SK-N-SH (cell line): ENCODE data around the gene MFAP2.

Experiments used
- CHD2 ChIP-seq: fragments of 150-350 bp; IDR thresholded peaks from 2 replicates; pipeline ENCODE4 v1.6.1; 2018; ENCODE audit warnings: low read length; ENCODE audit not compliant: partially characterized antibody
- EZH2phosphoT487 ChIP-seq: fragments of 200-600 bp; sonication (generic); IDR thresholded peaks from 2 replicates; pipeline ENCODE4 v1.6.1; 2017; ENCODE audit warnings: low read depth, mixed run types, mild to moderate bottlenecking, antibody characterized with exemption, moderate library complexity, borderline replicate concordance
- FOXM1 ChIP-seq: IDR thresholded peaks from 2 replicates; pipeline ENCODE4 v1.4.0; 2012; ENCODE audit warnings: low read depth, mild to moderate bottlenecking
- GABPA ChIP-seq: IDR thresholded peaks from 2 replicates; pipeline ENCODE4 v1.4.0; 2012; ENCODE audit warnings: low read depth, mild to moderate bottlenecking
- RAD21 ChIP-seq: IDR thresholded peaks from 2 replicates; pipeline ENCODE4 v1.6.1; 2012; ENCODE audit warnings: mild to moderate bottlenecking, low read length
- SIN3A ChIP-seq: IDR thresholded peaks from 2 replicates; pipeline ENCODE4 v1.6.1; 2012; ENCODE audit warnings: low read depth, mild to moderate bottlenecking, low read length, moderate library complexity, borderline replicate concordance
- TF ChIP-seq, protein P1 (sequence below): fragments of 200-600 bp; sonication (generic); IDR thresholded peaks from 2 replicates; pipeline ENCODE4 v1.6.1; 2017; ENCODE audit warnings: antibody characterized with exemption, mild to moderate bottlenecking, moderate library complexity
- TF ChIP-seq, protein P2 (sequence below): IDR thresholded peaks from 2 replicates; pipeline ENCODE4 v1.4.0; 2012; ENCODE audit warnings: low read depth, borderline replicate concordance
- TF ChIP-seq, protein P3 (sequence below): fragments of 150-350 bp; IDR thresholded peaks from 2 replicates; pipeline ENCODE4 v1.6.1; 2017; ENCODE audit warnings: antibody characterized with exemption, low read length, low read depth, borderline replicate concordance
- TF ChIP-seq, protein P4 (sequence below): IDR thresholded peaks from 2 replicates; pipeline ENCODE4 v1.6.1; 2012; ENCODE audit warnings: mild to moderate bottlenecking, low read depth, low read length, moderate library complexity

DNA sequence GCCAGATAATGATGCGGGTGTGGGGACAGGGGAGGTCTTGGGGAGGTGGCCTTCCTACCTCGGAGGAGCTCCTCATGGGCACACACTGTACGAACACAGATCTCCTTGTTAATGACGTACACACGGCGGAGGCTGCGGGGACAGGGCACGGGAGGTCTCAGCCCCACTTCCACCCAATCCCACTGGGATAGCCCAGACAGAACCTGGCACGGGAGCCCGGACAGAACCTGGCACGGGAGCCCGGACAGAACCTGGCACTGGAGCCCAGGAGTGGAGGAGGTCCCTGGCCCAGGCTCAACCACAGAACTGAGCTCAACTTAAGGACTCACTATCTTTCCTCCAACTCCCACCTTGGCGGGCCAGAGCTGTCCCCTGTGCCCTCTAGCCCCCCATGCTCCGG, 5.2 kb downstream of the MFAP2 start:
- no peak for TF ChIP-seq RAD21
- TF ChIP-seq, protein P1, sequence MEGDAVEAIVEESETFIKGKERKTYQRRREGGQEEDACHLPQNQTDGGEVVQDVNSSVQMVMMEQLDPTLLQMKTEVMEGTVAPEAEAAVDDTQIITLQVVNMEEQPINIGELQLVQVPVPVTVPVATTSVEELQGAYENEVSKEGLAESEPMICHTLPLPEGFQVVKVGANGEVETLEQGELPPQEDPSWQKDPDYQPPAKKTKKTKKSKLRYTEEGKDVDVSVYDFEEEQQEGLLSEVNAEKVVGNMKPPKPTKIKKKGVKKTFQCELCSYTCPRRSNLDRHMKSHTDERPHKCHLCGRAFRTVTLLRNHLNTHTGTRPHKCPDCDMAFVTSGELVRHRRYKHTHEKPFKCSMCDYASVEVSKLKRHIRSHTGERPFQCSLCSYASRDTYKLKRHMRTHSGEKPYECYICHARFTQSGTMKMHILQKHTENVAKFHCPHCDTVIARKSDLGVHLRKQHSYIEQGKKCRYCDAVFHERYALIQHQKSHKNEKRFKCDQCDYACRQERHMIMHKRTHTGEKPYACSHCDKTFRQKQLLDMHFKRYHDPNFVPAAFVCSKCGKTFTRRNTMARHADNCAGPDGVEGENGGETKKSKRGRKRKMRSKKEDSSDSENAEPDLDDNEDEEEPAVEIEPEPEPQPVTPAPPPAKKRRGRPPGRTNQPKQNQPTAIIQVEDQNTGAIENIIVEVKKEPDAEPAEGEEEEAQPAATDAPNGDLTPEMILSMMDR = no peak
- TF ChIP-seq, protein P2, sequence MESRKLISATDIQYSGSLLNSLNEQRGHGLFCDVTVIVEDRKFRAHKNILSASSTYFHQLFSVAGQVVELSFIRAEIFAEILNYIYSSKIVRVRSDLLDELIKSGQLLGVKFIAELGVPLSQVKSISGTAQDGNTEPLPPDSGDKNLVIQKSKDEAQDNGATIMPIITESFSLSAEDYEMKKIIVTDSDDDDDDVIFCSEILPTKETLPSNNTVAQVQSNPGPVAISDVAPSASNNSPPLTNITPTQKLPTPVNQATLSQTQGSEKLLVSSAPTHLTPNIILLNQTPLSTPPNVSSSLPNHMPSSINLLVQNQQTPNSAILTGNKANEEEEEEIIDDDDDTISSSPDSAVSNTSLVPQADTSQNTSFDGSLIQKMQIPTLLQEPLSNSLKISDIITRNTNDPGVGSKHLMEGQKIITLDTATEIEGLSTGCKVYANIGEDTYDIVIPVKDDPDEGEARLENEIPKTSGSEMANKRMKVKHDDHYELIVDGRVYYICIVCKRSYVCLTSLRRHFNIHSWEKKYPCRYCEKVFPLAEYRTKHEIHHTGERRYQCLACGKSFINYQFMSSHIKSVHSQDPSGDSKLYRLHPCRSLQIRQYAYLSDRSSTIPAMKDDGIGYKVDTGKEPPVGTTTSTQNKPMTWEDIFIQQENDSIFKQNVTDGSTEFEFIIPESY = no peak
- TF ChIP-seq GABPA = no peak
- TF ChIP-seq EZH2phosphoT487 = no peak
- TF ChIP-seq SIN3A = no peak
- TF ChIP-seq, protein P3, sequence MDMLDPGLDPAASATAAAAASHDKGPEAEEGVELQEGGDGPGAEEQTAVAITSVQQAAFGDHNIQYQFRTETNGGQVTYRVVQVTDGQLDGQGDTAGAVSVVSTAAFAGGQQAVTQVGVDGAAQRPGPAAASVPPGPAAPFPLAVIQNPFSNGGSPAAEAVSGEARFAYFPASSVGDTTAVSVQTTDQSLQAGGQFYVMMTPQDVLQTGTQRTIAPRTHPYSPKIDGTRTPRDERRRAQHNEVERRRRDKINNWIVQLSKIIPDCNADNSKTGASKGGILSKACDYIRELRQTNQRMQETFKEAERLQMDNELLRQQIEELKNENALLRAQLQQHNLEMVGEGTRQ = no peak
- TF ChIP-seq, protein P4, sequence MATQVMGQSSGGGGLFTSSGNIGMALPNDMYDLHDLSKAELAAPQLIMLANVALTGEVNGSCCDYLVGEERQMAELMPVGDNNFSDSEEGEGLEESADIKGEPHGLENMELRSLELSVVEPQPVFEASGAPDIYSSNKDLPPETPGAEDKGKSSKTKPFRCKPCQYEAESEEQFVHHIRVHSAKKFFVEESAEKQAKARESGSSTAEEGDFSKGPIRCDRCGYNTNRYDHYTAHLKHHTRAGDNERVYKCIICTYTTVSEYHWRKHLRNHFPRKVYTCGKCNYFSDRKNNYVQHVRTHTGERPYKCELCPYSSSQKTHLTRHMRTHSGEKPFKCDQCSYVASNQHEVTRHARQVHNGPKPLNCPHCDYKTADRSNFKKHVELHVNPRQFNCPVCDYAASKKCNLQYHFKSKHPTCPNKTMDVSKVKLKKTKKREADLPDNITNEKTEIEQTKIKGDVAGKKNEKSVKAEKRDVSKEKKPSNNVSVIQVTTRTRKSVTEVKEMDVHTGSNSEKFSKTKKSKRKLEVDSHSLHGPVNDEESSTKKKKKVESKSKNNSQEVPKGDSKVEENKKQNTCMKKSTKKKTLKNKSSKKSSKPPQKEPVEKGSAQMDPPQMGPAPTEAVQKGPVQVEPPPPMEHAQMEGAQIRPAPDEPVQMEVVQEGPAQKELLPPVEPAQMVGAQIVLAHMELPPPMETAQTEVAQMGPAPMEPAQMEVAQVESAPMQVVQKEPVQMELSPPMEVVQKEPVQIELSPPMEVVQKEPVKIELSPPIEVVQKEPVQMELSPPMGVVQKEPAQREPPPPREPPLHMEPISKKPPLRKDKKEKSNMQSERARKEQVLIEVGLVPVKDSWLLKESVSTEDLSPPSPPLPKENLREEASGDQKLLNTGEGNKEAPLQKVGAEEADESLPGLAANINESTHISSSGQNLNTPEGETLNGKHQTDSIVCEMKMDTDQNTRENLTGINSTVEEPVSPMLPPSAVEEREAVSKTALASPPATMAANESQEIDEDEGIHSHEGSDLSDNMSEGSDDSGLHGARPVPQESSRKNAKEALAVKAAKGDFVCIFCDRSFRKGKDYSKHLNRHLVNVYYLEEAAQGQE = no peak
- TF ChIP-seq FOXM1 = no peak
- no peak for TF ChIP-seq CHD2
